PC-3 (cell line): ENCODE data around the gene CASP7. TPM values are rescaled to one million over a fixed set of nuclear protein-coding genes. Genes with fewer than 3 reads are reported as not detected.

Source experiments
- ATAC-seq: fragments of 200-7000 bp; cut with Tn5 transposase; 2 replicates; pipeline ENCODE4 v1.9.1; 2020; ENCODE audit warnings: mild to moderate bottlenecking, moderate library complexity
- BruUV-seq: library from RNA; stranded (reverse); fragments of 400-500 nt; replicated peaks from 2 replicates; lab custom pipeline; 2021; lab: Mats Ljungman, UMichigan
- CTCF ChIA-PET: fragments of 300-600 bp; sonication (Branson Sonifier 250); formaldehyde crosslinking; loops from one replicate; lab custom pipeline; 2022; ENCODE audit warnings: antibody characterized with exemption; lab: Charles Lee
- POLR2A ChIA-PET: fragments of 300-600 bp; sonication (Branson Sonifier 250); formaldehyde crosslinking; loops from one replicate; lab custom pipeline; 2022; ENCODE audit warnings: antibody characterized with exemption; ENCODE audit not compliant: unreplicated experiment; lab: Charles Lee
- DNase-seq: peaks from one replicate; pipeline ENCODE4 v3.0.0-alpha.2; 2015
- H2AFZ ChIP-seq: fragments of 300-600 bp; sonication (generic); 2 replicates; pipeline ENCODE4 v1.6.0; 2016; ENCODE audit warnings: antibody characterized with exemption, low read length
- H3F3A ChIP-seq: fragments of 300-600 bp; sonication (generic); one replicate; pipeline ENCODE4 v1.6.0; 2017; ENCODE audit warnings: antibody characterized with exemption, low read length, control low read depth, mild to moderate bottlenecking; ENCODE audit not compliant: unreplicated experiment
- H3K27ac ChIP-seq: fragments of 300-600 bp; sonication (generic); 2 replicates; pipeline ENCODE4 v1.5.1; 2016; ENCODE audit warnings: mild to moderate bottlenecking, low read length
- H3K27me3 ChIP-seq: fragments of 300-600 bp; sonication (generic); 2 replicates; pipeline ENCODE4 v1.6.1; 2016; ENCODE audit warnings: low read length, mixed read lengths
- H3K36me3 ChIP-seq: fragments of 300-600 bp; sonication (generic); 2 replicates; pipeline ENCODE4 v1.6.1; 2016; ENCODE audit warnings: low read depth, mixed run types, low read length, mixed read lengths
- H3K4me1 ChIP-seq: fragments of 300-600 bp; sonication (generic); 2 replicates; pipeline ENCODE4 v1.5.1; 2016; ENCODE audit warnings: low read length; ENCODE audit not compliant: insufficient read depth
- H3K4me2 ChIP-seq: fragments of 300-600 bp; sonication (generic); 2 replicates; pipeline ENCODE4 v1.6.0; 2016; ENCODE audit warnings: low read length
- H3K4me3 ChIP-seq: fragments of 300-600 bp; sonication (generic); 2 replicates; pipeline ENCODE4 v1.5.1; 2016; ENCODE audit warnings: mild to moderate bottlenecking, low read length, mixed read lengths
- H3K79me2 ChIP-seq: fragments of 300-600 bp; sonication (generic); 2 replicates; pipeline ENCODE4 v1.6.1; 2017; ENCODE audit warnings: low read length, mixed read lengths
- H3K9ac ChIP-seq: fragments of 300-600 bp; sonication (generic); 2 replicates; pipeline ENCODE4 v1.6.0; 2016; ENCODE audit warnings: mild to moderate bottlenecking, low read length
- H3K9me2 ChIP-seq: fragments of 300-600 bp; sonication (generic); replicated peaks from 2 replicates; pipeline ENCODE4 v1.6.1; 2016; ENCODE audit warnings: mixed run types, low read length, mixed read lengths
- H3K9me3 ChIP-seq: fragments of 300-600 bp; sonication (generic); 2 replicates; pipeline ENCODE4 v1.6.1; 2016; ENCODE audit warnings: low read length, mixed read lengths
- H4K20me1 ChIP-seq: fragments of 300-600 bp; sonication (generic); 2 replicates; pipeline ENCODE4 v1.6.1; 2016; ENCODE audit warnings: low read length, mixed read lengths
- EZH2 ChIP-seq: fragments of 300-600 bp; sonication (generic); IDR thresholded peaks from one replicate; pipeline ENCODE4 v1.6.1; 2017; ENCODE audit warnings: antibody characterized with exemption, mild to moderate bottlenecking, low read length; ENCODE audit not compliant: unreplicated experiment
- EZH2phosphoT487 ChIP-seq: fragments of 300-600 bp; sonication (generic); IDR thresholded peaks from 2 replicates; pipeline ENCODE4 v1.6.1; 2018; ENCODE audit warnings: mild to moderate bottlenecking, antibody characterized with exemption, low read length, borderline replicate concordance
- intact Hi-C: fragments of 100-400 bp; cut with micrococcal nuclease; formaldehyde crosslinking; loops from 2 replicates; pipeline ENCODE4 v1.9.0; 2023
- total RNA-seq: library from RNA; depleted of rRNA; stranded (reverse); fragments of >200 nt; gene quantifications from 2 replicates; pipeline ENCODE4 v1.2.3, GENCODE V29; 2014
- TF ChIP-seq, protein P1 (sequence below): fragments of 300-600 bp; sonication (generic); conservative IDR thresholded peaks from 2 replicates; pipeline ENCODE4 v1.5.1; 2017; ENCODE audit warnings: antibody characterized with exemption, low read depth, mild to moderate bottlenecking, low read length

The CASP7 gene
- total RNA-seq, 1 experiment from 2014 or later = 13.7 TPM

DNA sequence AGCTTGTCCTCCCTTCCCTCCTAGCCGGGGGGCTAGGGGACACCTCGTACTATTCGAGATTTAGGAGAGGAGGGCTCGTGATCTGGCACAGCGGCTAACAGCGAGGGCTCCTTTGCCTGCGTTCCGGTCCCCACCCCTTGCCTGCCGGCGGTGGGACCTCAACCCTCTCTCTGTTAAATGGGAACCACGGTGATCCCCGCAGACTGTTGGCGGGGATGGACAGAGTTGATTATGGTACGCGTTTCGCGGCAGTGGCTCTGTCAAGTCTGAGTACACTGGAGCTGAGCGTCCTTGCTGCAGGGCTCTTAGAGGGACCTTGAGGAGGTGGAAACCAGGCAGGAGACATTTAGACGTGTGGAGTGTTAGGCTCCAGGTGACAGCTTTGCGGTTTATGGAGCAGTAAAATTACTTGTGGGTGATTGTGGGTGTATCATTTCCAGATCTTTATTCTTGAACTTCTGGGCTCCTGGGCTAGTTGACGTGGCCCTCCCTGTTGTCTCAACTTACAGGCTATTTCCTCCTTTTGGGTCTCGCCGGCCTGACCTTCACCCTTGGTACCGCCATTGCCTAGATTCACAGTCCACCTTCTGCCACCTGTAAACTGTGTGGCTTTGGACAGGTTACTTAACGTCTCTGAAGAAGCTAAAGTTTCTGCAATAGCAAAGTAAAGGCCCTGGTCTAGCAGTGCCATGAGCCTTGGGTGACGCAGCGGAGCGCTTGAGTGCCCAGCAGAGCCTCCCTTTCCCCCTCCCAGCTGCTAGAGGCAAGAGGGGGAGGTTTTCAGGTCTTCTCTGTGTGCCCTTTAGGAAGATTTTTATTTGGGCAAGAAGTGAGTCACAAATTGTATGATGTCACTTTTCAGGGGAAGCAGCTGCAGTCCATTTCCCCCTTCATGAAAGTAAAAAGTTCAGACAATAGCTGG is 739 bp downstream of the CASP7 start:
- no peaks in the 10 kb centered on the region for H4K20me1 ChIP-seq
- peak overlapping the region; percentile 96 for H3K4me2 ChIP-seq
- BruUV-seq = TSS peak; percentile 41
- CTCF ChIA-PET = no interaction called here
- ATAC-seq (peak; percentile 54), DNase-seq (peak; percentile 69)
- no peaks in the 10 kb centered on the region for H3K27me3 ChIP-seq
- H3F3A ChIP-seq = no peaks in the 10 kb centered on the region
- H3K9ac ChIP-seq = peak overlapping the region; percentile 86
- H2AFZ ChIP-seq = peak overlapping the region; percentile 98
- TF ChIP-seq, protein P1, sequence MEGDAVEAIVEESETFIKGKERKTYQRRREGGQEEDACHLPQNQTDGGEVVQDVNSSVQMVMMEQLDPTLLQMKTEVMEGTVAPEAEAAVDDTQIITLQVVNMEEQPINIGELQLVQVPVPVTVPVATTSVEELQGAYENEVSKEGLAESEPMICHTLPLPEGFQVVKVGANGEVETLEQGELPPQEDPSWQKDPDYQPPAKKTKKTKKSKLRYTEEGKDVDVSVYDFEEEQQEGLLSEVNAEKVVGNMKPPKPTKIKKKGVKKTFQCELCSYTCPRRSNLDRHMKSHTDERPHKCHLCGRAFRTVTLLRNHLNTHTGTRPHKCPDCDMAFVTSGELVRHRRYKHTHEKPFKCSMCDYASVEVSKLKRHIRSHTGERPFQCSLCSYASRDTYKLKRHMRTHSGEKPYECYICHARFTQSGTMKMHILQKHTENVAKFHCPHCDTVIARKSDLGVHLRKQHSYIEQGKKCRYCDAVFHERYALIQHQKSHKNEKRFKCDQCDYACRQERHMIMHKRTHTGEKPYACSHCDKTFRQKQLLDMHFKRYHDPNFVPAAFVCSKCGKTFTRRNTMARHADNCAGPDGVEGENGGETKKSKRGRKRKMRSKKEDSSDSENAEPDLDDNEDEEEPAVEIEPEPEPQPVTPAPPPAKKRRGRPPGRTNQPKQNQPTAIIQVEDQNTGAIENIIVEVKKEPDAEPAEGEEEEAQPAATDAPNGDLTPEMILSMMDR = no peak
- TF ChIP-seq EZH2 = no peak
- no peak for TF ChIP-seq EZH2phosphoT487
- no peaks in the 10 kb centered on the region for H3K9me2 ChIP-seq
- H3K4me1 ChIP-seq = 0 out of 2 replicates have a peak, but pooled peaks cover 5% of the 10 kb centered on the region
- POLR2A ChIA-PET = interaction anchor here (0.5 kb wide), 1 partner anchor 250 kb away, joined by 5 read pairs; no protein-coding TSS in a partner anchor
- intact Hi-C loops = no loop called here
- H3K36me3 ChIP-seq = no peaks in the 10 kb centered on the region; the same call in 1 of the 2 replicates
- H3K4me3 ChIP-seq = peak overlapping the region; percentile 99
- no peaks in the 10 kb centered on the region for H3K9me3 ChIP-seq
- peaks cover 22% of the 10 kb centered on the region; the same call in 1 of the 2 replicates for H3K79me2 ChIP-seq
- peak overlapping the region; percentile 67 for H3K27ac ChIP-seq

DNA sequence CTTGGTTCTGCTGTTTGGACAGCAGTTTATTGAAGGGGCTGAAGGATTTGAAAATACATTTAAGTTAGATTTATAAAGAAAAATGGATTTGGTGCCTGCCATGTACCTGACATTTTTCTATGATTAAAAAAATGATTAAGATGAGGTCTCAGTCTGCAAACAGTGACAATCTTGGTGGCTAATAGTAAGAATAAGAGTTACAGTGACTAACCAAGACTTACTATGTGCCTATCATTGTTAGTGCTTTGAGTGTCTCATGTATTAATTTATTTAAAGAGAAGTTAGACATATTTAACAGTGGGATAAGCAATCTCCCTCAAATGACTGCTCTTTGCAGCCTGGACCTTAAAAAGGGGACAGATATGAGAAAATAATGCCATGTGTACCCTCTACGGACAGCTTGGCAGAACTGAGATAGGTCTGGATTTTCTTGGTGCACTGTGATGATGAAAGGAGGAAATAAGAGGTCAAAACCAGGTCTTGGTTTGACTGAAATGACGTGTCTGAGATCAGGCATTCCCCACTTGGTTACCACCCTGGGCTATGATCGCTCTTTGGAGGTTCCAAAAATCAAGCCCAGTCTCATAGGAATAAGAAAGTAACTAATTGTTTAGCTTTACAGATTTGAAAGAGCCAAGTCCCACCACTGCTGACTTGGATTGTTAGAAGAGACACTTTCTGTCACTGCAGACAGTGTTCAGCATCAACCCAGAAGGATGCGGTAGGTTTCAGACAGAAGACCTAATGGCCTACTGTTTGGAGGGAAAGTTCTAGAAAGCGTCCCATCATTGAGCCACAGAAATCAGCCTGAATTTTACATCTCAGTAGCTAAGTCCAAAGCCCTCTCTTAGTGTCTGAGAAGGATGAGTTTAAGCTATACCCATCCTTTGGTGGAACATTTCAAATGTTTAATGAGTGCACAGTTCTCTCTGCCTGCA is 2.1 kb downstream of the CASP7 start:
- no TSS peak for BruUV-seq
- no peak for ATAC-seq
- intact Hi-C loops = no loop called here
- no peaks in the 10 kb centered on the region for H3K9me2 ChIP-seq
- H3K4me1 ChIP-seq = 0 out of 2 replicates have a peak, but pooled peaks cover 5% of the 10 kb centered on the region
- H2AFZ ChIP-seq = no peak overlapping the region
- no peak overlapping the region for H3K27ac ChIP-seq
- H4K20me1 ChIP-seq = no peaks in the 10 kb centered on the region
- no peaks in the 10 kb centered on the region; the same call in 1 of the 2 replicates for H3K36me3 ChIP-seq
- H3K4me3 ChIP-seq = no peak overlapping the region
- TF ChIP-seq, protein P1 = no peak
- TF ChIP-seq EZH2 = no peak
- no peak for TF ChIP-seq EZH2phosphoT487
- ChIA-PET POLR2A (no interaction called here), CTCF (no interaction called here)
- DNase-seq = no peak
- peak overlapping the region; percentile 96; the same call in 1 of the 2 replicates for H3K4me2 ChIP-seq
- H3K9ac ChIP-seq = no peak overlapping the region
- no peaks in the 10 kb centered on the region for H3F3A ChIP-seq
- H3K9me3 ChIP-seq = no peaks in the 10 kb centered on the region; the same call in 1 of the 2 replicates
- peaks cover 28% of the 10 kb centered on the region; the same call in 1 of the 2 replicates for H3K79me2 ChIP-seq
- H3K27me3 ChIP-seq = no peaks in the 10 kb centered on the region
